ENCODE data around the gene FERMT2. TPM values are rescaled to one million over a fixed set of nuclear protein-coding genes. Genes with fewer than 3 reads are reported as not detected.
A peak's percentile ranks its signal among the peaks of the same experiment; 100 is the strongest.

The FERMT2 gene
- total and polyA plus RNA-seq, 8 donors = 25.9 to 213 (median 63.3) TPM

GRCh38 chr14:52878469-52878868 is 72.4 kb downstream of the FERMT2 start:
- no peak for DNase-seq
- TF ChIP-seq POLR2A (IDR thresholded peaks at IDR 0.05) (no peak), CTCF (IDR thresholded peaks at IDR 0.05) (no peak), POLR2AphosphoS5 (IDR thresholded peaks at IDR 0.05) (no peak), EP300 (IDR thresholded peaks at IDR 0.05) (no peak)
- 31 to 66% (median 35%) methylated on average over 2 to 3 of the region's 3 CpGs for WGBS, 5 donors
- no peaks in the 10 kb centered on the region for H3K9me3 ChIP-seq
- peaks cover 3 to 63% (median 54%) of the 10 kb centered on the region in 4 donors for H3K36me3 ChIP-seq
- no peak overlapping the region for H3K4me3 ChIP-seq
- H3K27ac ChIP-seq = peak overlapping the region in 2 of 5 donors; percentile 40 to 47
- intact Hi-C loops (cut with DNase I; ENCODE audit: low total_unique reads) = no loop called here
- peaks cover 0 to 26% (median 12%) of the 10 kb centered on the region in 4 donors for H3K4me1 ChIP-seq
- H3K27me3 ChIP-seq = no peaks in the 10 kb centered on the region

- Histone ChIP-seq H3K4me1 (peaks cover 0 to 26% (median 12%) of the 10 kb centered on the region in 4 donors), H3K27me3 (no peaks in the 10 kb centered on the region), H3K27ac (peak overlapping the region in 3 of 5 donors; percentile 7 to 47 (median 40)), H3K36me3 (peaks cover 11 to 68% (median 59%) of the 10 kb centered on the region in 4 donors), H3K9me3 (no peaks in the 10 kb centered on the region), H3K4me3 (no peak overlapping the region)
- DNase-seq = peak in 1 of 2 donors; percentile 7
- intact Hi-C loops (cut with DNase I; ENCODE audit: low total_unique reads) = no loop called here
- 45 to 78% (median 66%) methylated on average over 2 of the region's 2 CpGs for WGBS, 5 donors
- TF ChIP-seq EP300 (IDR thresholded peaks at IDR 0.05) = no peak
- no peak for TF ChIP-seq POLR2A (IDR thresholded peaks at IDR 0.05)
- peak in 1 of 3 donors; percentile 17 for TF ChIP-seq POLR2AphosphoS5 (IDR thresholded peaks at IDR 0.05)
These were observed 73.2 kb downstream of the FERMT2 start for GRCh38 chr14:52877628-52878027.

DNA sequence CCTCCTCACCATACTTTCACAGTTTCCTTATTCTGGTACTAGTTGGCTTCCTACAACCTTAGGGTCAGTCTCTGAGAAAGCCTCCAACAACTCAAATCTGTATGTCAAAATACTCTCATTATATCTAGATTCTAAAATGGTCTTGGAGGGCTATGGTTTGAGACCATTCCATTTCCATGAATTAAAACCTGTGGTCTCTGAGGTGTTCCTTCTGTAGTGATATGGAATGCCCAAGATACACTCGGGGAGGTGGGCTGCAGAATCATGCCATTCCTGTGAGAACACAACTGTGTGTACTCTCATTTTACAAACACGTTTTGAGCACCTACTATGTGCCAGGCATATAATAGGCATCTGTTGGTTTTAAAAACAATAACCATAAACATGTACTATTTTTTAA is 74.0 kb downstream of the FERMT2 start:
- no peak for TF ChIP-seq POLR2A (IDR thresholded peaks at IDR 0.05)
- no peak for TF ChIP-seq POLR2AphosphoS5 (IDR thresholded peaks at IDR 0.05)
- no peak for TF ChIP-seq EP300 (IDR thresholded peaks at IDR 0.05)
- no peak for TF ChIP-seq CTCF (IDR thresholded peaks at IDR 0.05)
- 70 to 83% (median 75%) methylated on average over 2 of the region's 2 CpGs for WGBS, 5 donors
- Histone ChIP-seq H3K36me3 (peaks cover 19 to 76% (median 68%) of the 10 kb centered on the region in 4 donors), H3K4me1 (peaks cover 0 to 21% (median 10%) of the 10 kb centered on the region in 4 donors), H3K27me3 (no peaks in the 10 kb centered on the region), H3K27ac (peak overlapping the region in 1 of 5 donors; percentile 47), H3K4me3 (no peak overlapping the region), H3K9me3 (no peaks in the 10 kb centered on the region)
- intact Hi-C loops (cut with DNase I; ENCODE audit: low total_unique reads) = no loop called here
- no peak for DNase-seq

- H3K9me3 ChIP-seq = no peaks in the 10 kb centered on the region
- DNase-seq = no peak
- WGBS, 5 donors = 88 to 100% (median 97%) methylated on average over 1 of the region's 1 CpG
- H3K27me3 ChIP-seq = no peaks in the 10 kb centered on the region
- TF ChIP-seq POLR2A (IDR thresholded peaks at IDR 0.05) = no peak
- TF ChIP-seq POLR2AphosphoS5 (IDR thresholded peaks at IDR 0.05) = no peak
- TF ChIP-seq CTCF (IDR thresholded peaks at IDR 0.05) = no peak
- TF ChIP-seq EP300 (IDR thresholded peaks at IDR 0.05) = no peak
- H3K4me1 ChIP-seq = peaks cover 0 to 21% (median 7%) of the 10 kb centered on the region in 4 donors
- intact Hi-C loops (cut with DNase I; ENCODE audit: low total_unique reads) = no loop called here
- H3K36me3 ChIP-seq = peaks cover 24 to 81% (median 73%) of the 10 kb centered on the region in 4 donors
- H3K4me3 ChIP-seq = no peak overlapping the region
- no peak overlapping the region for H3K27ac ChIP-seq
These were observed 74.5 kb downstream of the FERMT2 start for GRCh38 chr14:52876311-52876710.

DNA sequence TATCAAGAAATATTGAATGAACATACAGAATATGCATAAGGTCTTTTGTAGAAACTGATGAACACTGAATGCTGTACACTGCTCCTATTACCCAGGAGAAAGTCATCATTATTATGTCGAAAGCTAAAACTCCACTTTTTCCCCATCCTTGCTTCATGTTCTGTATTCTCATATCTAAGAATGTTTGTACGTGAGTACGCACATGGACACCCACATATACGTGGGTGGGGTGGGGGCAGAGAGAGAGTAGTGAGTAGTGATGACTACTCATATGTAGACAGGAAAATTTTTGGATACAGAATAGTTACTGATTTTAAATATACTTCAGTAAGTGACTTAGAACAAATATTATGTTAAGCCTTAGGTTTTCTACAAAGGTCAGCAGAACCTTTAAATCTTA is 75.1 kb downstream of the FERMT2 start:
- intact Hi-C loops (cut with DNase I; ENCODE audit: low total_unique reads) = no loop called here
- H3K4me3 ChIP-seq = no peak overlapping the region
- WGBS, 5 donors = 84 to 91% (median 86%) methylated on average over 4 of the region's 4 CpGs
- H3K4me1 ChIP-seq = peaks cover 0 to 21% (median 6%) of the 10 kb centered on the region in 4 donors
- peaks cover 28 to 87% (median 78%) of the 10 kb centered on the region in 4 donors for H3K36me3 ChIP-seq
- H3K9me3 ChIP-seq = no peaks in the 10 kb centered on the region
- no peaks in the 10 kb centered on the region for H3K27me3 ChIP-seq
- no peak overlapping the region for H3K27ac ChIP-seq
- no peak for DNase-seq
- TF ChIP-seq EP300 (IDR thresholded peaks at IDR 0.05) = no peak
- TF ChIP-seq POLR2A (IDR thresholded peaks at IDR 0.05) = no peak
- no peak for TF ChIP-seq CTCF (IDR thresholded peaks at IDR 0.05)
- TF ChIP-seq POLR2AphosphoS5 (IDR thresholded peaks at IDR 0.05) = no peak
